Vagina (tissue), 2 donors: ENCODE results near the gene DCTN1. TPM values are rescaled to one million over a fixed set of nuclear protein-coding genes. Genes with fewer than 3 reads are reported as not detected.
A peak's percentile ranks its signal among the peaks of the same experiment; 100 is the strongest.

Experiments
- DNase-seq, 2 donors: peaks; one replicate each; pipeline ENCODE4 v3.0.0-alpha.2; 2017; ENCODE audit errors: extremely low spot score in 2 of 2
- H3K27ac ChIP-seq: fragments of 200-600 bp; sonication (generic); one replicate; pipeline ENCODE4 v1.5.1; 2019
- H3K27me3 ChIP-seq: fragments of 200-600 bp; sonication (generic); one replicate; pipeline ENCODE4 v1.5.1; 2019
- H3K36me3 ChIP-seq, 2 donors: fragments of 200-600 bp; sonication (generic); one replicate each; pipeline ENCODE4 v1.5.1; 2017 to 2019
- H3K4me1 ChIP-seq: fragments of 200-600 bp; sonication (generic); one replicate; pipeline ENCODE4 v1.5.1; 2019
- H3K4me3 ChIP-seq, 2 donors: fragments of 200-600 bp; sonication (generic); 1 replicate in 1 of 2; 2 replicates in 1 of 2; pipeline ENCODE4 v1.5.1; 2016 to 2019
- H3K9me3 ChIP-seq: fragments of 200-600 bp; sonication (generic); one replicate; pipeline ENCODE4 v1.5.1; 2019
- CTCF ChIP-seq, 3 experiments: fragments of 450-650 bp in 2 of 3; fragments of 200-600 bp in 1 of 3; sonication (generic) in 1 of 3; IDR thresholded peaks; one replicate each; pipeline ENCODE4 v1.5.1; 2017 to 2019; ENCODE audit warnings: antibody characterized with exemption in 3 of 3, mild to moderate bottlenecking in 2 of 3, moderate library complexity in 2 of 3
- POLR2A ChIP-seq, 2 donors: fragments of 450-650 bp; IDR thresholded peaks; one replicate each; pipeline ENCODE4 v1.6.1; 2017; ENCODE audit warnings: antibody characterized with exemption in 2 of 2, mild to moderate bottlenecking in 2 of 2, moderate library complexity in 2 of 2
- POLR2AphosphoS5 ChIP-seq, 2 donors: sonication (generic); formaldehyde crosslinking; IDR thresholded peaks; one replicate each; pipeline ENCODE4 v1.9.0; 2017; ENCODE audit warnings: antibody characterized with exemption in 2 of 2, mild to moderate bottlenecking in 2 of 2, low read depth in 1 of 2; ENCODE audit not compliant: insufficient read depth in 1 of 2
- intact Hi-C: fragments of 100-400 bp; cut with DNase I; formaldehyde crosslinking; loops from one replicate; pipeline ENCODE4 v1.15.1; 2023
- total RNA-seq: library from RNA; depleted of rRNA; stranded (reverse); fragments of >200 nt; gene quantifications from one replicate; pipeline ENCODE4 v1.2.3, GENCODE V29; 2016

DCTN1 gene
- total RNA-seq, 1 donor from 2014 or later: 95.0 TPM

GRCh38 chr2:74381751-74382150, 1.6 kb upstream of the DCTN1 start:
- Histone ChIP-seq H3K4me3 (no peak overlapping the region), H3K9me3 (no peaks in the 10 kb centered on the region), H3K4me1 (peaks cover 62% of the 10 kb centered on the region), H3K27ac (no peak overlapping the region), H3K36me3 (peaks cover 0 to 16% of the 10 kb centered on the region in 2 donors), H3K27me3 (no peaks in the 10 kb centered on the region)
- DNase-seq: no peak
- TF ChIP-seq POLR2A (IDR thresholded peaks at IDR 0.05) (no peak), CTCF (IDR thresholded peaks at IDR 0.05) (no peak), POLR2AphosphoS5 (IDR thresholded peaks at IDR 0.05; ENCODE audit: insufficient read depth in 1 of 2, low read depth in 1 of 2) (no peak)
- intact Hi-C loops: no loop called here

GRCh38 chr2:74378007-74378406, 2.1 kb downstream of the DCTN1 start:
- Histone ChIP-seq H3K4me1 (peaks cover 57% of the 10 kb centered on the region), H3K27me3 (no peaks in the 10 kb centered on the region), H3K9me3 (no peaks in the 10 kb centered on the region), H3K36me3 (peaks cover 0 to 18% of the 10 kb centered on the region in 2 donors), H3K27ac (no peak overlapping the region), H3K4me3 (no peak overlapping the region)
- DNase-seq: no peak
- intact Hi-C loops: no loop called here
- TF ChIP-seq CTCF (IDR thresholded peaks at IDR 0.05) (no peak), POLR2AphosphoS5 (IDR thresholded peaks at IDR 0.05; ENCODE audit: insufficient read depth in 1 of 2, low read depth in 1 of 2) (no peak), POLR2A (IDR thresholded peaks at IDR 0.05) (no peak)

GRCh38 chr2:74375838-74376237, 4.3 kb downstream of the DCTN1 start:
- intact Hi-C loops: no loop called here
- no peak for DNase-seq
- H3K4me1 ChIP-seq: peaks cover 53% of the 10 kb centered on the region

GRCh38 chr2:74374509-74375205, 5.5 kb downstream of the DCTN1 start:
- no peak for TF ChIP-seq CTCF (IDR thresholded peaks at IDR 0.05)
- TF ChIP-seq POLR2AphosphoS5 (IDR thresholded peaks at IDR 0.05; ENCODE audit: insufficient read depth in 1 of 2, low read depth in 1 of 2): peak in 1 of 2 donors; percentile 31
- intact Hi-C loops: no loop called here
- Histone ChIP-seq H3K9me3 (no peaks in the 10 kb centered on the region), H3K36me3 (peaks cover 0 to 33% of the 10 kb centered on the region in 2 donors), H3K4me1 (peaks cover 41% of the 10 kb centered on the region), H3K4me3 (peak overlapping the region; percentile 31 to 36), H3K27ac (peak overlapping the region; percentile 42), H3K27me3 (no peaks in the 10 kb centered on the region)
- no peak for DNase-seq

More at GRCh38 chr2:74375838-74376237, 4.3 kb downstream of the DCTN1 start:
- H3K27me3 ChIP-seq: no peaks in the 10 kb centered on the region
- no peak overlapping the region for H3K27ac ChIP-seq
- no peak overlapping the region for H3K4me3 ChIP-seq
- TF ChIP-seq POLR2AphosphoS5 (IDR thresholded peaks at IDR 0.05; ENCODE audit: insufficient read depth in 1 of 2, low read depth in 1 of 2): no peak
- H3K36me3 ChIP-seq: peaks cover 0 to 22% of the 10 kb centered on the region in 2 donors
- no peaks in the 10 kb centered on the region for H3K9me3 ChIP-seq

- intact Hi-C loops: no loop called here
- Histone ChIP-seq H3K27me3 (no peaks in the 10 kb centered on the region), H3K36me3 (peaks cover 0 to 39% of the 10 kb centered on the region in 2 donors), H3K4me1 (peaks cover 34% of the 10 kb centered on the region), H3K9me3 (no peaks in the 10 kb centered on the region), H3K27ac (peak overlapping the region; percentile 42), H3K4me3 (peak overlapping the region; percentile 31 to 36)
- no peak for TF ChIP-seq POLR2AphosphoS5 (IDR thresholded peaks at IDR 0.05; ENCODE audit: insufficient read depth in 1 of 2, low read depth in 1 of 2)
- TF ChIP-seq CTCF (IDR thresholded peaks at IDR 0.05): no peak
- TF ChIP-seq POLR2A (IDR thresholded peaks at IDR 0.05): no peak
- DNase-seq: no peak
These were observed 6.1 kb downstream of the DCTN1 start for GRCh38 chr2:74373985-74374384.
